DOHH2 (cell line): ENCODE measurements around the gene CCL23.

Experiments used
- EZH2phosphoT487 ChIP-seq: fragments of 200-600 bp; sonication (generic); IDR thresholded peaks from 2 replicates; pipeline ENCODE4 v1.6.1; 2017; ENCODE audit warnings: borderline replicate concordance, mild to moderate bottlenecking, antibody characterized with exemption, low read length, moderate library complexity, mixed read lengths
- TF ChIP-seq, protein P1 (sequence below): fragments of 200-600 bp; sonication (generic); IDR thresholded peaks from one replicate; pipeline ENCODE4 v1.5.1; 2014; ENCODE audit warnings: antibody characterized with exemption, mild to moderate bottlenecking, low read depth, low read length; ENCODE audit not compliant: poor library complexity, severe bottlenecking

DNA sequence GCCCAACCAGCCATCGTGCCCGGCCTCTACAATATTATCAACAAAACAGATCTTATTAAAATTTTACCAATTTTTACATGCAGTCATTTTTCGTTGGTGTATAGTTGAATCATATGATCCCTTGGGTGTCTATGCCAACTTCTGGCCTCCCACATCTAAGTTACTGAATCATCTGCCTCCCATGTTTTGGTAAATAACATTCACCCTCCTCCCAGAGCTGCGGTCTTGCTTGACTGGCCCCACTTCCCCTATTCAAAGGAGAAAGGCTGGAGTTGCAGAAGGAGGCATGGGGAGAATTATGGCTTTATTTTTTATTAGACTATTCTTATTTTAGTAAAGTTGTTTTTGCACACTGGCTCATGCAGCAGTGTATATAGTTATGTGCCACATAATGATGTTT, 18.5 kb upstream of the CCL23 start:
- no peak for TF ChIP-seq EZH2phosphoT487
- TF ChIP-seq, protein P1, sequence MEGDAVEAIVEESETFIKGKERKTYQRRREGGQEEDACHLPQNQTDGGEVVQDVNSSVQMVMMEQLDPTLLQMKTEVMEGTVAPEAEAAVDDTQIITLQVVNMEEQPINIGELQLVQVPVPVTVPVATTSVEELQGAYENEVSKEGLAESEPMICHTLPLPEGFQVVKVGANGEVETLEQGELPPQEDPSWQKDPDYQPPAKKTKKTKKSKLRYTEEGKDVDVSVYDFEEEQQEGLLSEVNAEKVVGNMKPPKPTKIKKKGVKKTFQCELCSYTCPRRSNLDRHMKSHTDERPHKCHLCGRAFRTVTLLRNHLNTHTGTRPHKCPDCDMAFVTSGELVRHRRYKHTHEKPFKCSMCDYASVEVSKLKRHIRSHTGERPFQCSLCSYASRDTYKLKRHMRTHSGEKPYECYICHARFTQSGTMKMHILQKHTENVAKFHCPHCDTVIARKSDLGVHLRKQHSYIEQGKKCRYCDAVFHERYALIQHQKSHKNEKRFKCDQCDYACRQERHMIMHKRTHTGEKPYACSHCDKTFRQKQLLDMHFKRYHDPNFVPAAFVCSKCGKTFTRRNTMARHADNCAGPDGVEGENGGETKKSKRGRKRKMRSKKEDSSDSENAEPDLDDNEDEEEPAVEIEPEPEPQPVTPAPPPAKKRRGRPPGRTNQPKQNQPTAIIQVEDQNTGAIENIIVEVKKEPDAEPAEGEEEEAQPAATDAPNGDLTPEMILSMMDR, result no peak
